ENCODE results near the gene TENM3.
A peak's percentile ranks its signal among the peaks of the same experiment; 100 is the strongest.

TENM3 gene

GRCh38 chr4:182470215-182470614 lies 227.0 kb downstream of the TENM3 start:
- DNase-seq = no peak

- no peak for DNase-seq
Observed at GRCh38 chr4:182475539-182475938, 232.3 kb downstream of the TENM3 start.

DNA sequence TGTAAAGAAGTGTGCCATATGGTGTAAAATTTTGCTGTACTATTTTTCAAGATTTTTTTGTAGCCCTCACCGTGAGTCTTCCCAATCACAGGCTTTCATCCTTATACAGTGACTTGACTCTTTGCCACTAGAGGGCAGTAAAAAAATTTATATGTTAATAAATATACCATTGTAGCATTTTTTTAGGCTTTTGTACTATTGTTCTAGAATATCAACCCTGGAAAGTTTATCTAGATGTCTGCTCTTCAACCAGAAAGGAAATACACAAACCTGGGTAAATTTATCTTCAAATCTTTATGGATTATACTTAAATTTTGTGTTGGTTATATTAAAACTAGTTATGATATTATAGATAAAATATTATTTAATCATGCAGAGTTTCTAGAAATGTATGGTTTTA lies 235.3 kb downstream of the TENM3 start:
- peak; percentile 46 for DNase-seq

DNA sequence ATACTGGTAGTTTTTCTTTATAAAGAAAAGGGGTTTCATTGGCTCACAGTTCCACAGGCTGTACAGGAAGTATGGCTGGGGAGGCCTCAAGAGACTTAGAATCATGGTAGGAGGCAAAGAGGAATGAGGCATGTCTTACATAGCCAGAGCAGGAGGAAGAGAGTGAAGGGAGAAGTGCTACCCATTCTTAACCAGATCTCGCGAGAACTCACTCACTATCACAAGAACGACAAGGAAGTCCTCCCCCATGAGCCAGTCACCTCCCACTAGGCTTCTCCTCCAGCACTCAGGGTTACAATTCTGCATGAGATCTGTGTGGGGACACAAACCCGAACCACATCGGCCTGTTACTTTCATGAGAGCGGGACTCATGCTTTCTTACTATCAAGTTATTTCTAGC lies 240.5 kb downstream of the TENM3 start:
- DNase-seq = no peak

DNA sequence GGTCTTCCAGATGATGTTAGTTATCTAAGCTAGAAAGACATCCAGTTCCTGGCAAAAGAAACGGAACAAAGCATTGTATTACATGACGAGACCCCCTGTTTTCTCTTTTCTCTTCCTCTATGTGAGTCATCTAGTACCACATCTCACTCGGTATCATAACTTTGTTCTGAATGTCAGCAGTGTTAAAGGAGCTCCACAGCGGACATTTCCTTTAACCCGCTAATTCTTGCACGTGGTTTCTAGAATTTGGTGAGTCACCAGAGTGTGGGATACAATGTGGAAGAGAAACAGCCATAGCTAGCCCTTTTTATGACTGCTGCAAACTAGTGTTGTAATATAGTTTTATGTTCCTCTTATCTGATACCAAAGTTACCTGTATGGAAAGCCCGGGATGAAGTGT lies 243.7 kb downstream of the TENM3 start:
- DNase-seq = no peak

GRCh38 chr4:182488896-182489295 lies 245.7 kb downstream of the TENM3 start:
- no peak for DNase-seq

- DNase-seq = no peak
Observed at GRCh38 chr4:182489607-182490006, 246.4 kb downstream of the TENM3 start.

- no peak for DNase-seq
Observed at GRCh38 chr4:182491719-182492118, 248.5 kb downstream of the TENM3 start.

GRCh38 chr4:182492423-182492822 lies 249.2 kb downstream of the TENM3 start:
- no peak for DNase-seq

- DNase-seq = no peak
Observed at GRCh38 chr4:182493377-182493776, 250.2 kb downstream of the TENM3 start.

DNA sequence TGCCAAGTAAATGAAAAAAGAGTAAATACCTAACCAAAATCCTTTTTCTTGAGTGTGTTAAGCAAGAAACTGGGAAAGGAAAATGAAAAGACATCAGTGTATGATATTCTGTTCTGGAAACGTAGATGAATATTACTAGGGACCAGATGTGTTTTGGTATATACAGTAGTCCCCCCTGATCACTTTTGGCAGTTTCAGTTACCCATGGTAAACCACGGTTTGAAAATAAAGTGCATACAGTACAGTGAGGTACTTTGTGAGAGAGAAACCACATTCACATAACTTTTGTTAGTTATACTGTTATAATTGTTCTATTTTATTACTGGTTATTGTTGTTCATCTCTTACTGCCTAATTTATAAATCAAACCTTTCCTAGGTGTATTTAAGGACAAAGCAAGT lies 250.9 kb downstream of the TENM3 start:
- DNase-seq = no peak

GRCh38 chr4:182495031-182495430 lies 251.8 kb downstream of the TENM3 start:
- DNase-seq = no peak

DNA sequence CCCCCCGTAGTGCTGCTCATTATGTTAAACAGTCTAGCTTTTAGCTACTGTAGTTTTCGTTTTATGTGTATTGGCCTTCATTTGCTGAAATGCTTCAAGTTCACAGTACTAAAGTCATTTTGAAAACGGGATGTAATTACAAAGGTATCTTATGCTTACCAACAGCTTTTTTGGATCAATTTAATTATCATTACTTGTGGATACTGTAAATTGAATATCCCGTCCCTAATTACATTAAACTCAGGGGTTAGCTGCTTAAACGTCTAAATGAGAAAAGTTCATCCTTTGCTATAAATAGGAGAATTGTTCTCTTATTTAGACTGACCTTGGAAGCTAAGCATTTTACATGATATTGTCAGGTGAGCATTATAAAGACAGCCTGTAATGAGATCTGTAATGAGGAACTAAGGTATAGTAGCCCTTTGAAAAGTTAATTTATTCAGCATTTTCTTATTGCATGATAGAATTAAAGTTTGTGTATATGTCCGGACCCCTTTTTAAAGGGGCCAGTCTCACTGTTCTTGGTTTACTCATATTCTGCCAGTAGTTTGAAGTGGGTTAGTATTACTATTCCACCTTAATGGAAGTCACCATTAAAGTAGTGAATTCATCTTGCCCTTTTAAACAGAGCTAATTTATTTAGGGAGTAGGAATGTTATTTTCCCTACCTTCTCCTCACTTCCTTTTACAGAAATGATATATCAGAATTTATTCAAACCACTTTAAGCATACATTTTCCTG lies 252.6 kb downstream of the TENM3 start:
- no peak for DNase-seq

- no peak for DNase-seq
Observed at GRCh38 chr4:182496408-182496807, 253.2 kb downstream of the TENM3 start.

DNA sequence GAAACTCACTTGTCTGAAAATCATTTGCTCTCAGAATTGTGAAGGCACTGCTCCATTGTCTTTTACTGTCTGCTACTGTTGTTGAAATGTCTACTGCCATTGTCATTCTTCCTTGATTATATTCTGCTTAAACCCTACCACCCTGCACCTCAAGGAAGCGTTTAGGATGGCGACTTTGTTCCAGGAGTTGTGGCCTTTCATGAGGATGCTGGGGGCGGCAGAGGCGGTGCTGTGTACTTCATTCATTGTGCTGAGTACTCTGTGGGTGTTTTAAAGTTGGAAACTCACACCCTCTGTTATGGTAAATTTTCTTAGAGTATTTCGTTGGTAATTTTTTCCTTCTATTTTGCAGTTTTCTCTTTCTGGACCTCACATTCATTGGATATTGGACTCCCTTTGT lies 258.9 kb downstream of the TENM3 start:
- no peak for DNase-seq

DNA sequence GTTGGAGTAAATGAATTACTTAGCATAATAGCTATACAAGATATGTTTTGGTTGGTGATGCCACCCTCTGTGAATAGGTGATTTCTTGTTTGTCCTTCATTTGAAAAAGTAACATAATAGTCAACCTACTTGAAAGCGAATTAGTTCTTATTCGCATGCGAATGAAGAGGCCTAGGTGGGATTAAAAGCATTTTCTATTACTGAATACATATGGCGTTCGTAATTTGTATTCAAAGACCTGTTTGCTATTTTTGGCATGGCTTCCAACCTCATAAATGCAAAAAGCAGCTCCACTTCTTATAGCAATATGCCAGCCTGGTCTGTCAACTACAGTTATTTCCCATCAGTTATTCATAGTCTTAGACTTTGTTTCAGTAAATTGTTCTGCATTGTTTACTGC lies 261.3 kb downstream of the TENM3 start:
- no peak for DNase-seq

- no peak for DNase-seq
Observed at GRCh38 chr4:182507805-182508204, 264.6 kb downstream of the TENM3 start.

GRCh38 chr4:182510836-182511235 lies 267.6 kb downstream of the TENM3 start:
- no peak for DNase-seq

DNA sequence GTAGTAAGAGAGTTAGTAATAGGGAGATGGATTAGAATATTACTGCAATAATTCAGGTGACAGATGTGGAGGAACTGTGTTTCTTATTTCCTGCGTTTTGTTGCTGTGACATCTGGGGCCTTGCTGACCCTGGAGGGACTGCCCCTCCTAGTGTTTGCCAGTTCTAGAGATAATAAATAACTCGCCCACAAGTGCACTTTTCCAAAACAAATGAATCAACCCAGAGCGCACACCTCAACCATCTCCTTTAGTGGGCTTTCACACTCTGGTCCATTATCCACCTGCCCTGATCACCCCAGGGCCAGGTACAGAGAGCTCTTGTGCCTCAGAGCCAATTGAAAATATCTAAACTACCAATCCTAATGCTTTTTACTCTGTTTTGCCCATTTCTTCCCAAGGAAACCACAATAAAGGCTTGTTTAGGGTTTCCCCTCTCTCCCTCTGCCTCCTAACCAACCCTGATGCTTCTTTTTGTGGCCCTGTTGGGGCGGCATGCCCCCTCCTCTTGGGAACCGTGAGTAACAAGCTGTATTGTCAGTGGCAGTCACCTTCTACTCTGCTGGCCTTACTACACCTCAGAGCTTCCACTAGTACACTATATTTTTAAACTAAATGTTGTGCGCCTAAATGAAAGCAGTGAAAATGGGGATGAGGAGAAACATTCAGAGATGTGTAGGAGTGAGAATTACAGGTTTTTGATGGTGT lies 270.5 kb downstream of the TENM3 start:
- no peak for DNase-seq

GRCh38 chr4:182518421-182518820 lies 275.2 kb downstream of the TENM3 start:
- no peak for DNase-seq

GRCh38 chr4:182519528-182519927 lies 276.3 kb downstream of the TENM3 start:
- no peak for DNase-seq

DNA sequence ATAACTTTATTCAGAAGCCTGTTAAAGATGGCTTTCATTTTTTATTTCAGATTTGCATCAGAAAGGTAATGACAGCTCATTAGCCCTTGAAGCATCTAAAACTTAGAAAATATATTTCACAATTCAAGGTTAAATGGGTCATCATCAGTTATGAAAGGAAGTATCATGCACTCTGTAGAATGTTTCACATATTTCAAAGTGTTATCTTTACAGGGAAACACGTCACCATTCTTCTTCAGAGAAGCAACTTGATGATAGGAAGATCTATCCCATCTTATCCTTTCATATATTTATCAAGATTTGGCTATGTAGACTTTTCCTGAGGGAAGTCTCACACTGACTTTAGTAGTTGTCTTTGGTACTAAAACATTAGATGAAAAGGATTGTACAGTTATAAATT lies 277.8 kb downstream of the TENM3 start:
- no peak for DNase-seq

- no peak for DNase-seq
Observed at GRCh38 chr4:182528819-182529218, 285.6 kb downstream of the TENM3 start.

- no peak for DNase-seq
Observed at GRCh38 chr4:182530451-182530850, 287.2 kb downstream of the TENM3 start.
